COR-L47 (cell line): ENCODE data around the gene FBXL17.

Experiments used
- DNase-seq: peaks from one replicate; lab custom pipeline; 2025; lab: John Stamatoyannopoulos, UW

The FBXL17 gene

GRCh38 chr5:108149369-108149768, 232.5 kb downstream of the FBXL17 start:
- no peak for DNase-seq

- peak; percentile 15 for DNase-seq
Observed at GRCh38 chr5:108148715-108149139, 233.2 kb downstream of the FBXL17 start.

- DNase-seq = no peak
Observed at GRCh38 chr5:108146222-108146621, 235.7 kb downstream of the FBXL17 start.

- DNase-seq = no peak
Observed at GRCh38 chr5:108145351-108145750, 236.5 kb downstream of the FBXL17 start.

- DNase-seq = no peak
Observed at GRCh38 chr5:108144332-108144731, 237.6 kb downstream of the FBXL17 start.

GRCh38 chr5:108143581-108143980, 238.3 kb downstream of the FBXL17 start:
- DNase-seq = no peak

GRCh38 chr5:108141676-108142075, 240.2 kb downstream of the FBXL17 start:
- no peak for DNase-seq

- DNase-seq = no peak
Observed at GRCh38 chr5:108136493-108136892, 245.4 kb downstream of the FBXL17 start.

- DNase-seq = no peak
Observed at GRCh38 chr5:108129129-108129528, 252.8 kb downstream of the FBXL17 start.

GRCh38 chr5:108125771-108126511, 256.0 kb downstream of the FBXL17 start:
- no peak for DNase-seq

- no peak for DNase-seq
Observed at GRCh38 chr5:108124596-108124995, 257.3 kb downstream of the FBXL17 start.

- DNase-seq = no peak
Observed at GRCh38 chr5:108122702-108123101, 259.2 kb downstream of the FBXL17 start.

- DNase-seq = no peak
Observed at GRCh38 chr5:108118813-108119514, 262.9 kb downstream of the FBXL17 start.

GRCh38 chr5:108115673-108116072, 266.2 kb downstream of the FBXL17 start:
- no peak for DNase-seq

GRCh38 chr5:108113950-108114349, 267.9 kb downstream of the FBXL17 start:
- DNase-seq = no peak

GRCh38 chr5:108111736-108112135, 270.2 kb downstream of the FBXL17 start:
- DNase-seq = no peak

- no peak for DNase-seq
Observed at GRCh38 chr5:108109059-108109458, 272.8 kb downstream of the FBXL17 start.

GRCh38 chr5:108104448-108104847, 277.4 kb downstream of the FBXL17 start:
- DNase-seq = no peak

- no peak for DNase-seq
Observed at GRCh38 chr5:108102463-108102862, 279.4 kb downstream of the FBXL17 start.

GRCh38 chr5:108101821-108102220, 280.1 kb downstream of the FBXL17 start:
- no peak for DNase-seq

GRCh38 chr5:108101130-108101529, 280.8 kb downstream of the FBXL17 start:
- peak; percentile 3 for DNase-seq

- DNase-seq = no peak
Observed at GRCh38 chr5:108094800-108095199, 287.1 kb downstream of the FBXL17 start.

- peak; percentile 13 for DNase-seq
Observed at GRCh38 chr5:108093186-108093585, 288.7 kb downstream of the FBXL17 start.

- no peak for DNase-seq
Observed at GRCh38 chr5:108090946-108091345, 291.0 kb downstream of the FBXL17 start.
